Measurements from ENCODE around the gene ACD. TPM values are rescaled to one million over a fixed set of nuclear protein-coding genes. Genes with fewer than 3 reads are reported as not detected.

ACD gene
- total RNA-seq, 1 donor from 2014 or later: 16.2 TPM

DNA sequence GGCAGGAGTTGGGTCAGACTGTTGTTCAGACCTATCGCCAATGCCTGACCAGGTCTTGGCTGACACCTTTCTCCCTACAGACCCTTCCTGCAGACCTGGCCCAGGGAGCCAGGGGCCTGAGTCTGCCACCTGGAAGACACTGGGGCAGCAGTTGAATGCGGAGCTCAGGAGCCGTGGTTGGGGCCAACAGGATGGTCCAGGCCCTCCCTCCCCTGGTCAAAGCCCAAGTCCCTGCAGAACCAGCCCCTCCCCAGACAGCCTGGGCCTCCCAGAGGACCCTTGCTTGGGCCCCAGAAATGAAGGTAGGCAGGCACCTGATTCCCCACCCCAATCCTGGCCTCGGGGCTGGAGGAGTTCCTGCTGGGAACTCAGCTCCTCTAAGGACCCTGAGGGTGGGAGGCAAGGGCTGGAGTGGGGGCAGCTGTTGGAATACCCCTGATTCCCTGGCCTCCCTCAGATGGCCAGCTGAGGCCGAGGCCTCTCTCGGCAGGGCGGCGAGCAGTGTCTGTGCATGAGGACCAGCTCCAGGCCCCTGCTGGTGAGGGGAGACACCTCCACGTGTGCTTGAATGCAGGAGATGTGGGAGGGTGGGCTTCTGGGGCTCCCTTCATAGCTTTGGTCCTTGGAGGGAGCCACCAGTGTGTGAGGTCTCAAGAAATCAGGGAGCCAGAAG, 3.6 kb downstream of the ACD start:
- no peak for DNase-seq (ENCODE audit: low spot score)
- Mint-ChIP-seq H3K9me3 (ENCODE audit: low read depth) (no peaks in the 10 kb centered on the region), H3K4me1 (ENCODE audit: low read depth) (peaks cover 21% of the 10 kb centered on the region), H3K36me3 (ENCODE audit: low read depth) (no peaks in the 10 kb centered on the region), H3K4me3 (ENCODE audit: unreplicated experiment) (no peak overlapping the region), H3K27ac (ENCODE audit: unreplicated experiment) (no peak overlapping the region), H3K27me3 (ENCODE audit: low read depth) (peaks cover 7% of the 10 kb centered on the region)
- TF ChIP-seq, protein P1, sequence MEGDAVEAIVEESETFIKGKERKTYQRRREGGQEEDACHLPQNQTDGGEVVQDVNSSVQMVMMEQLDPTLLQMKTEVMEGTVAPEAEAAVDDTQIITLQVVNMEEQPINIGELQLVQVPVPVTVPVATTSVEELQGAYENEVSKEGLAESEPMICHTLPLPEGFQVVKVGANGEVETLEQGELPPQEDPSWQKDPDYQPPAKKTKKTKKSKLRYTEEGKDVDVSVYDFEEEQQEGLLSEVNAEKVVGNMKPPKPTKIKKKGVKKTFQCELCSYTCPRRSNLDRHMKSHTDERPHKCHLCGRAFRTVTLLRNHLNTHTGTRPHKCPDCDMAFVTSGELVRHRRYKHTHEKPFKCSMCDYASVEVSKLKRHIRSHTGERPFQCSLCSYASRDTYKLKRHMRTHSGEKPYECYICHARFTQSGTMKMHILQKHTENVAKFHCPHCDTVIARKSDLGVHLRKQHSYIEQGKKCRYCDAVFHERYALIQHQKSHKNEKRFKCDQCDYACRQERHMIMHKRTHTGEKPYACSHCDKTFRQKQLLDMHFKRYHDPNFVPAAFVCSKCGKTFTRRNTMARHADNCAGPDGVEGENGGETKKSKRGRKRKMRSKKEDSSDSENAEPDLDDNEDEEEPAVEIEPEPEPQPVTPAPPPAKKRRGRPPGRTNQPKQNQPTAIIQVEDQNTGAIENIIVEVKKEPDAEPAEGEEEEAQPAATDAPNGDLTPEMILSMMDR (IDR thresholded peaks at IDR 0.05): no peak

DNA sequence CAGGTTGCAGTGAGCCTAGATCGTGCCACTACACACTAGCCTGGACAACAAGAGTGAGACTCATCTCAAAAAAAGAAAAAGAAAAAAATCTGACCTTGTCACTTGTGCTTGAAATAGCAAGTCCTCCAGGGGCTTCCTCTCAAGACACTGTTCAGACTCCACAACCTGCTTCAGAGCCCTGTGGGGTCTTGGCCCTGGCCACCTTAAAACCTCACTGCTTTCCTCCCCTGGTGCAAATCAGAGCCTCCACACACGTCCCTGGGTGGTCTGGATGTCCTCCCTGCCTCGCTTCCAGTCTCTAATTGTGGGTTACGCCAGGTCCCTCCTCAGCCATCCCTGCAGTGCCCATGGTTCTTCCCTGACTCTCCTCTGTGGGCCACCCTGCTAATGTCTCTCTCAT, 4.7 kb downstream of the ACD start:
- Mint-ChIP-seq H3K27me3 (ENCODE audit: low read depth) (peaks cover 9% of the 10 kb centered on the region), H3K9me3 (ENCODE audit: low read depth) (no peaks in the 10 kb centered on the region), H3K4me3 (ENCODE audit: unreplicated experiment) (peak overlapping the region; percentile 6), H3K36me3 (ENCODE audit: low read depth) (no peaks in the 10 kb centered on the region), H3K27ac (ENCODE audit: unreplicated experiment) (no peak overlapping the region), H3K4me1 (ENCODE audit: low read depth) (peaks cover 16% of the 10 kb centered on the region)
- TF ChIP-seq, protein P1 (IDR thresholded peaks at IDR 0.05): no peak
- no peak for DNase-seq (ENCODE audit: low spot score)

DNA sequence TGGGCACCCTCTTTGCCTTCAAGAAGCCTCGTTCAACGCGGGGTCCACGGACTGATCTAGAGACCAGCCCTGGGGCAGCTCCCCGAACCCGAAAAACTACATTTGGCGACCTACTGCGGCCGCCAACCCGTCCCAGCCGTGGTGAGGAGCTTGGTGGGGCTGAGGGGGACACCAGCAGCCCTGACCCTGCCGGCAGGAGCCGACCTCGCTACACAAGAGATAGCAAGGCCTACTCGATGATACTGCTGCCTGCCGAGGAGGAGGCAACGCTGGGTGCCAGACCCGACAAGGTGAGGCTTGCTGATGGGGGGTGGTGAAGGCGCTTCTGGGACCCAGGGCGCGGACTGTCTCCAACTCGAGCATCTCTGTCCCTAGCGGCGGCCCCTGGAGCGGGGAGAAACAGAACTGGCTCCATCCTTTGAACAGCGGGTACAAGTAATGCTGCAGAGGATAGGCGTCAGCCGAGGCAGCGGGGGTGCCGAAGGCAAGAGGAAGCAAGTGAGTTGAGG, 5.6 kb downstream of the ACD start:
- H3K4me1 Mint-ChIP-seq (ENCODE audit: low read depth): peaks cover 13% of the 10 kb centered on the region

DNA sequence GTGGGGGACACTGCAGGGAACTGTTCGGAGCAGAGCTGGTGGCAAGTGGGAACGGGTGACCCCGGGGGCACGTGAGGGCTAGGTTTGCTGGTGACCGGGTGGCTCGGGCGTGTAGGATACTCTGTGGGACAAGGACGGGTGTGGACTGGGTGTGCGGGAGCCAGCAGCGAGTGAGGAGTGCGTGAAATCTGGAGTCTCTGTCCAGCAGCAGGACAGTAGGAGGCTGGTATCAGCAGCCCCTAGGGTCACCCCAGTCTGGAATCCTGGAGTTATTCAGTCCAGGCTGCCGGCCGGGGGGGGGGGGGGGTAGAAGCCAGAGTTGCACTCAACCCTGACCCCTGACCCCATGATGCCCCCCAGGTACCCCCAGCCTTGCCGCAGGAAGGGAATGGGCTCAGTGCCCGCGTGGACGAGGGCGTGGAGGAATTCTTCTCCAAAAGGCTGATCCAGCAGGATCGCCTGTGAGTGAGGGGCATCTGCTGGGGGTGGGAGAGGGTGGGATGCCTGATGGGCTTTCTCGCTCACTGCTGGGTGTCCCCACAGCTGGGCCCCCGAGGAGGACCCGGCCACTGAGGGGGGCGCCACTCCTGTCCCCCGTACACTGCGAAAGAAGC, 6.2 kb downstream of the ACD start:
- Mint-ChIP-seq H3K27me3 (ENCODE audit: low read depth) (peaks cover 13% of the 10 kb centered on the region), H3K36me3 (ENCODE audit: low read depth) (no peaks in the 10 kb centered on the region), H3K4me3 (ENCODE audit: unreplicated experiment) (peak overlapping the region; percentile 77), H3K27ac (ENCODE audit: unreplicated experiment) (peak overlapping the region; percentile 59), H3K4me1 (ENCODE audit: low read depth) (peaks cover 7% of the 10 kb centered on the region), H3K9me3 (ENCODE audit: low read depth) (no peaks in the 10 kb centered on the region)
- no peak for DNase-seq (ENCODE audit: low spot score)
- TF ChIP-seq, protein P1 (IDR thresholded peaks at IDR 0.05): no peak

More for the DNA sequence above, 5.6 kb downstream of the ACD start:
- no peaks in the 10 kb centered on the region for H3K9me3 Mint-ChIP-seq (ENCODE audit: low read depth)
- H3K27me3 Mint-ChIP-seq (ENCODE audit: low read depth): peaks cover 11% of the 10 kb centered on the region
- H3K36me3 Mint-ChIP-seq (ENCODE audit: low read depth): no peaks in the 10 kb centered on the region
- no peak overlapping the region for H3K27ac Mint-ChIP-seq (ENCODE audit: unreplicated experiment)
- TF ChIP-seq, protein P1 (IDR thresholded peaks at IDR 0.05): no peak
- no peak for DNase-seq (ENCODE audit: low spot score)
- H3K4me3 Mint-ChIP-seq (ENCODE audit: unreplicated experiment): no peak overlapping the region

DNA sequence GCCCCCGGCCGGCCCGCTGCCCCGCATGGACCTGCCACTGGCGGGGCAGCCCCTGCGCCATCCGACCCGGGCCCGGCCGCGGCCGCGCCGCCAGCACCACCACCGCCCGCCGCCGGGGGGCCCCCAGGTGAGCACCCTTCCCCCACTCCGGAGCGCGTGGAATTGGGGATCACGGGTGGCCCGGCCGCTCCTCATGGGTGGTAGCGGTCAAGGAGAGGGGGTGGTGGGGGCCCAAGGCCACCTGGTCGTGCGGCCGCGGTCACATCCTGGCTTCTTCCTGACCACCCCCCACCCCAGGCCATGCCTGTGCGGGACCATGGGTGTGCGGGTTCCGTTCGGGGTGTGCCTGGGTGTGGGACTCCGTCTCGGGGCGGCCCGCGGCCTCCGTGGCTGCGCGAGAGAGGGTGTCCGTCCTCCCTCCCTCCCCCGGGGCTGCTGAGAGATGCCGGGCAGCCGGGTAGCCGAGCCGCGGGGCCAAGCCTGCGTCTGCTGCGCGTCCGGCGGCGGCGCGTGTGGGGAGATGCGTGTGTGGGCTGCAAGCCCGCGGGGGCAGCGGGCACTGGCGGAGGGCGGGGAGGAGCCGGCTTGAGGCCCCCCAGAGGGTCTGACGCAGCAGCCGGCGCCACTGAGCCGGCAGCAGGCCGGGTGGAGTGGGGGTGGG, 6.8 kb downstream of the ACD start:
- Mint-ChIP-seq H3K9me3 (ENCODE audit: low read depth) (no peaks in the 10 kb centered on the region), H3K36me3 (ENCODE audit: low read depth) (no peaks in the 10 kb centered on the region), H3K27ac (ENCODE audit: unreplicated experiment) (no peak overlapping the region), H3K4me3 (ENCODE audit: unreplicated experiment) (peak overlapping the region; percentile 77), H3K4me1 (ENCODE audit: low read depth) (peaks cover 5% of the 10 kb centered on the region), H3K27me3 (ENCODE audit: low read depth) (peaks cover 13% of the 10 kb centered on the region)
- TF ChIP-seq, protein P1 (IDR thresholded peaks at IDR 0.05): peak; percentile 63
- no peak for DNase-seq (ENCODE audit: low spot score)
